ENCODE results near the gene S100B.
"Not testable (repeated sequence)": the region's sequence is repeated elsewhere in the genome, so short reads cannot be mapped to it uniquely, and the experiment has no call there.

The S100B gene

DNA sequence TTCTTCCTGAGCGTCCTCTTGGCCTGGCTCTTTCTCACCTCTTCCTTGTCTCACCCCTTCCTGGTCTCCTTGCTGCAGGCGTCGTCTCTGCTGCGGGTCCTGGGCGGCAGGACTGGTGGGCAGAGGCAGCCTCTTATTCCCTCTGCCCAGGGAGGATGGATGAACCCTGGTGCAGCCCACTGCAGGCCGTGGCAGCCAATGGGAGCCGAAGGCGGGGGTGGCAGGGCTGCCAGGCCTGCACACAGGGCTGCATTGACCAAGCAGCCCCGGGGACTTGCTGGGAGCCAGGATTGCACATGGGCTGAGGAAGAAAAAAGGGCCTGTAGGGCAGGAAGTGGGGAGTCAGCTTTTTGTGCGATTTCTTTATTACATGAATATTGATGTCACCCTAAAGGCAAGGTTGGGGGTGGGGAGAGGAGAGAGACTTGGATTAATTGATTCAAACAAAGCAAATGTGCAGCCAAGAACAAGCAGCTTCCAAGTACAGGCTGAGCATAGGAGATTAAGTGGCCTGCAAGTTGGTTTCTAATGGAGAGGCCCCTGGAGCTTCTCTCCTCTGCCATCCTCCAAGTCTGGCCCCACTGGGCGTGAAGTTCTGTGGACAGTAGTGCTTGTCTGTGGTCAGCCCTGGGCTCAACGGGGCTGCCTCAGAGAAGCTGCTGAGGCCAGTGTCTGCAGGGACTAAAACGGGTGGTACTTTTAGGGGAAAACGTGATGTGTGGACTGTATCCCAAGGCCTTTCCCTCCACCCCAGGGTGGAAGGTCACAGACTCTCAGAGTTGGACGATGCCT, at the start of gene S100B:
TSS of gene S100B (minus strand) at position 108 of the 792 bp plus-strand sequence. CDS start 2,667 bp downstream, outside the sequence.
- DNase-seq (ENCODE audit: low read depth in 3 of 3) = no peak

DNA sequence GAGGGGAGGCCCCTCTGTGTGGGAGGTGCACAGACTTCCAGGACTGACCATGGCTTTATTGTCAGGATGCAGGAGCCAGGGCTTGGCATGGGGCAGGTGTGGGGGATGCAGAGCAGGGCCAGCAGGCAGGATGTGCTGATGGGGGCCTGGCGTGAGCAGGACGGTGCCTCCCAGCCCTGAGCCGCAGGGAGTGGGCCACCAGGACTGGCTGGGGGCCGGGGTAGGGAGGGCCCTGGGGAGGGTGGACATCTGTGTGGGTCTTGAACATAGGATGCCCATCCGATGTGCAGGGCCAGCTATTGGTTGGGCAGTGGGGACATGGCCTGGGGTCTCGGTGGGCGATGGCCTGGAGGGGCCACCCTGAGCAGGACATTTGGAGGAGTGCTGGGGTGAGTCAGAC, 46.2 kb upstream of the S100B start:
- DNase-seq (ENCODE audit: low read depth in 3 of 3) = no peak

DNA sequence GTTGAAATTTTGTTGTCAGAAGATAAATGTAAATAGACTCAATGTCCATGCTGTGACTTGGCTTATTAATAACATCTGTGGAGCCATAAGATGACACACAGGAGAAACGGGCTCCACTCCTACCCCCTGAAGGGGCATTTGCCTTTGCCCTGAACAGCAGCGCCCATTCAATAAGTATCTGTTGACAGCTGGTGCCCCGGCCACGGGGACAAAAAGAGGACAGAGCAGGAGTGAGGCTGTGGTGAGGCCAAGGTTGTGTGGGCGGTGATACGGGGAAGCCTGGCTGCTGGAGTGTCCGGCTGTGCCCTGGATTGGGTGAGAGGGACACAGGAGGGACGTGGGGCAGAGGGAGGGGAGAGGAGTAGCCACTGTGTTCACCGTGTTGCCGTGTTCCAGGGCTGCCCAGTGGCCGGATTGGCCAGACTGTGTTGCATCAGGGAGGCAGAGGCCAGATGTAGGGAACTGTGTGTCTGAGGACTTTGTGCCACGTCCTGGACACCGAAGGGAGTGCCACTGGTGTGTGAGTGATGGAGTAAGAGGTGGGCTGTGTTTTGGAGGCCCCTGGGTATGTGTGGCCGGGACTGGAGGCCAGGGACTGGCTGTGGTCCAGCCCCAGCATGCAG, 45.7 kb upstream of the S100B start:
- no peak for DNase-seq (ENCODE audit: low read depth in 3 of 3)

DNA sequence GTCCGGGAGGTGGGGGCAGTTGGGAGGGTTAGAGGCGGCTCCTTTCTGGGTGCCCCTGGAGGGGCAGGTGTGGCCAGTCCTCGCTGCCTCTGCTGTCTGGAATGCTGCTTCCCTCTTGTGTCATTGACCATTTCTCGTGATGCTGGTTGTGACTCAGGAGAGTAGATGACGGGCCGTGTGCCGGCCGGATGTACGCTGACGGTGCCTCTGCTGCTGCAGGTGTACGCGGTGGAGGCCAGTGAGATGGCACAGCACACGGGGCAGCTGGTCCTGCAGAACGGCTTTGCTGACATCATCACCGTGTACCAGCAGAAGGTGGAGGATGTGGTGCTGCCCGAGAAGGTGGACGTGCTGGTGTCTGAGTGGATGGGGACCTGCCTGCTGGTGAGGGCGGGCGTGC, 44.5 kb upstream of the S100B start:
- DNase-seq (ENCODE audit: low read depth in 3 of 3) = no peak

DNA sequence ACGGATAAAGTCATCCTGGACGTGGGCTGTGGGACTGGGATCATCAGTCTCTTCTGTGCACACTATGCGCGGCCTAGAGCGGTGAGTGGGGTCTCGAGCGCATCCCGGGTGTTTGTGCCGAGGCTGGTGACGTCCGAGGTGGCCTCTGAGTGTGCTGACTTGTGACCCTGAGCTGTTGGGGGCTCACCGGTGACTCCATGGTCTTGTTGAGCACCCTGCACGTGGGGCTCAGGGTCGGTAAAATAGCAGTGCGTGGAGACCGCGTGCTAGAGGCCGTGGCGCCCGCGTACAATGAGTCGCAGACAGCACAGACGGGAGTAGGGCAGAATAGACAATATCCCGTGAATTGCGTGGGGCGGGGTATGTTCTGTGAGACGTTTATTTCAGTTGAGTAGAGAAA, 43.7 kb upstream of the S100B start:
- no peak for DNase-seq (ENCODE audit: low read depth in 3 of 3)

DNA sequence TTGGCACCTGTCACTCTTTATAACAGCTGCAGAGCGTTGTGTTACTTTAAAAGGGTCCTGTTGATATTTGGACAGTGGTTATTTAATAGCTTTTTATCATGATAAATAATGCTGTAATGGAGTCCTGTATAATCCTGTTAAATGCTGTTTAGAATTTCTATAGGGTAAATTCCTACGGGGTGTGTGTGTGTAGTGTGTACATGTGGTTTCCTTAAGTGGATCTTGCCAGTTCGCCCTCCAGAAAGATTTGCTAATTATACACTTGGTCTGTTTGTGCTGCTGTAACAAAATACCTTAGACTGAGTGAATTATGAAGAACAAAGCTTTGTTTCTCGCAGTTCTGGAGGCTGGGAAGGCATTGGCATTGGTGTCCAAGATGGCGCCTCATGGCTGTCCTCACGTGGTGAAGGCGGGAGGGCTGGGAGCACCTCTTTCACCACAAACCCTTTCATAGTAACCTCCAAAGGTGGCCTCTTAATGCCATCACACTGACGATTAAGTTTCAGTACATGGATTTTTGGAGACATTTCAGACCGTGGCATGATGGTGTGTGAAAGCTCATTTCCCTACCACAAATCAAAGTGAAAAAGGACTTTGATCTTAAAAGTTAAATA, 41.8 kb upstream of the S100B start:
- no peak for DNase-seq (ENCODE audit: low read depth in 3 of 3)

DNA sequence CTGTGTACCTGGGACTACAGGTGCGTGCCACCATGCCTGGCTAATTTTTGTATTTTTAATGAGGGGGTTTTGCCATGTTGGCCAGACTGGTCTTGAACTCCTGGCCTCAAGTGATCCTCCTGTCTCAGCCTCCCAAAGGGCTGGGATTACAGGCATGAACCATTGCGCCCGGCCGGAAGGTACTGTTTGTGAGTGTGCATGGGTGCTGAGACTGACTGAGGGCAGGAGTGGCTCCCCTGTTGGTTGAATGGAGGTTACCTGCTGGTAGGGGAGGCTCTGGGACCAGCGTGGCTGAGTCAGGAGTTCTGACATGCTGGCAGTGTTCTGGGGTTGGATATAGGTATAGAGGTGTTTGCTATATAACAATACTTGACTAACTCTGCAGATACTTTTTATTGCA, 41.0 kb upstream of the S100B start:
- no peak for DNase-seq (ENCODE audit: low read depth in 3 of 3)

DNA sequence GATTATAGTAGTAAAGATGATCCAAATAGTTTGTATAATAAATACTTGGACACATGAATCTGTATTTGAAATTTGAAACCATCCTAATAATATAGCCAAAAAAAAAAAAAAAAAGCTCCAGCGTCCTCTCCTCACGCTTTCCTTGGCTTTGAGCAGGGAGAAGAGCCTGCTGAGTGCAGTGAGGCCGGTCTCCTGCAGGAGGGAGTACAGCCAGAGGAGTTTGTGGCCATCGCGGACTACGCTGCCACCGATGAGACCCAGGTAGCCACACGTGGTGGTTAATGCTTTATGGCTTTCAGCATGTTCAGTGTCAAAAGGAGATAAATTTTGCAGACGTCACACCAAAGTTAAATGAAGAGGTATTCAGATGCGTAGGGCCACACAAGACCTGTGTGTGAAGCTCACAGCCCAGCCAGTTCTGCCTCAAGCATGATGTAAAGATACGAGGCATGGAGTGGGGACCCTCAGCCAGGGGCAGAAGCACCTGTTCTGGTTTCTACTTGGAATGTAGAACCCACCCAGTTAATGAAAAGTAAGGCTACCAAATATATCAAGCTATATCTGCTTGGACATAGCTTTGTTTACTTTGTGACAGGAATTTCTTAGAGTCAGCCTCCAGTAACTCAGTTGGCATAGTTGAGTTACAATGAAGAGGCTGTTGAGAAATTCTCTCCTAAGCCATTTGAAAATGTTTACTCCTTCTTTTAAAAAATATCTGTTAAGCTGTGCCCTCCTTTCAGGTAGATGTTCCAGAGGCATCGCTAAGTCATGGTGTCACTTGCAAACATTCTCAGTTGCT, 38.7 kb upstream of the S100B start:
- DNase-seq (ENCODE audit: low read depth in 3 of 3) = no peak

DNA sequence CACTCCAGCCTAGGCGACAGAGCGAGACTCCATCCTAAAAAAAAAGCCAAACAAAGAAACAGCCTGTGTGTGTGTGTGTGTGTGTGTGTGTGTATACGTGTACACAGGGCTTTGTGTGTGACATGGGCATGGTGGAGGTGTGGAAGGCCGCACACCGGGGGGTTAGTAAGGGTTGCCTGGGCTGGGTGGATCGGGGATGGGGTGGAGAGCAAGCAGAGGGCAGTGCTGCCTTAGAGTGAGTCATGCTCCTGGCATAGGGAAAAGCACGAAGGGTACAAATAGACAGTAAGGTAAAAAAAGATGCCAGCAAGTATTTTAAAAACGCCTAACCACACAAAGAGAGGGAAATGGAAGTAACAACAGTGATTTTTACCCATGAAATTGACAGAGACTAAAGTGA, 36.8 kb upstream of the S100B start:
- no peak for DNase-seq (ENCODE audit: low read depth in 3 of 3)

DNA sequence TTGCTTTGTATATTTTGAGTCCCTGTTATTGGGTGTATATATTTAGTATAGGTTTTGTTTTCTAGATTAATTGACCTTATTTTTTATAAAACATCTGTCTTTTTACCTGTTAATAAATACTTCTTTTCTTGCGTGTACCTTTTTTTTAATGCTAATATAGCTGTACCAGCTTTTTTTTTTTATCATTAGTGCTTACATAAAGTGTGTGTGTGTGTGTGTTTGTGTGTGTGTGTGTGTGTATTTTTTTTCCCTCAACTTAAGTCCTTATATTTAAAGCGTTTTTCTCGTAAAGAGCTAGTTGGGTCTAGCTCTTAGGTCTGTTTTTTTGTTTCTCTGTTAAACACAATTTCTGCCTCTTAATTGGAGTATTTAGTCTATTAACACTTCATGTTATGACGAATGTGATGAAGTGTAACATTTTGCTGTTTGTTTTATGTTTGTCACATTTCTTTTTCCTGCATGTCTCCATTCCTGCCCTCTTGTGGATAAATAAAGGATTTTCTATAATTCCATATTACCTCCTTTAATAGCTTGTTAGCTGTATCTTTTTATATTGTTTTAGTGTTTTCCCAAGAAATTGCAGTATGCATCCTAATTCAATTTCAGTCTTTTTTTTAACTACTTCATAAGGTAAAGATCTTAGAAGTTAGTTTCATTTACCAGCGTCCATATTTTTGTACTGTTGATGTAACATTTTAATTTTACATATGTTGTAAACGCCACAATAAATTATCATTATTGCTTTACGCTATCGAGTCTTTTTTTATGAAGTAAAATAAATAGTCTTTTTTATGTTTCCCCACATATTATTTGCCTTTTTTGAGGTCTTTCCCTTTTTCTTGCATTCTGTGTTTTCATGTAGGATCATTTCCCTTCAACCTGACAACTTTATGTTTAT, 34.9 kb upstream of the S100B start:
- no peak for DNase-seq (ENCODE audit: low read depth in 3 of 3)

DNA sequence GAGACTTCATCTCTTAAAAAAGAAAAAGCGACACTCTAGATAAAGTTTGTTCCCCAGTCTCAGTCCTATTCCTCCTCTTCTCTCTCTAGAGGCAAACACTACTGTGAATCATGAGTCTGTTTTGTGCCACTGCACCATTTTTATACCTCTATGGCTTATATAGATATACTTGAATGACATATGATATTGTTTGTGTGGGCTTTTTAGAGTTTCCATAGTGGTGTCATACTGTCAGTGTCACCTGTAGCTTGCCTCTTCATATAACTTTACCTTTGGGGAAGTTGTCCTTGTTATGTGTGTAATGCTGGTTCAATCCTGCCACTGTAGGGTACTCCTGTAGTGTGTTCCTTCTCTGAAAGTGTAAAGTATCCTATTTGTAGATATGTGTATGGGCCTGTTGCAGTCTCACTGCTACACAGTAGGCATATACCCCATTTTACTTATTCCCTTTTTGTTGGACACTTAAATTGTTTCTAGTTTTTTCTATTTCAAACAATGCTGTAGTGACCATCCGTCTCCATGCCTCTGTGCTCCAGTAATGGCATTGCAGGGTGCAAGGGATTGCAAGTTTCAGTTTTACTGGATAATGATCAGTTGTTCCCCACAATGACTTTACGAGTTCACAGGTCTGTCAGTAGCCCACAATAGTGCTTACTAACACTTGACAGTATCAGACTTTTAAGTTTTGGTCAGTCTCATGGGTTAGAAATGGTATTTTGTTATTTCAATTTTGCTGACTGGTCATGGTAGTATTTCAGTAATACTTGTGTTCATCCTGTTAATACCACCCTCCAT, 33.3 kb upstream of the S100B start:
- no peak for DNase-seq (ENCODE audit: low read depth in 3 of 3)

DNA sequence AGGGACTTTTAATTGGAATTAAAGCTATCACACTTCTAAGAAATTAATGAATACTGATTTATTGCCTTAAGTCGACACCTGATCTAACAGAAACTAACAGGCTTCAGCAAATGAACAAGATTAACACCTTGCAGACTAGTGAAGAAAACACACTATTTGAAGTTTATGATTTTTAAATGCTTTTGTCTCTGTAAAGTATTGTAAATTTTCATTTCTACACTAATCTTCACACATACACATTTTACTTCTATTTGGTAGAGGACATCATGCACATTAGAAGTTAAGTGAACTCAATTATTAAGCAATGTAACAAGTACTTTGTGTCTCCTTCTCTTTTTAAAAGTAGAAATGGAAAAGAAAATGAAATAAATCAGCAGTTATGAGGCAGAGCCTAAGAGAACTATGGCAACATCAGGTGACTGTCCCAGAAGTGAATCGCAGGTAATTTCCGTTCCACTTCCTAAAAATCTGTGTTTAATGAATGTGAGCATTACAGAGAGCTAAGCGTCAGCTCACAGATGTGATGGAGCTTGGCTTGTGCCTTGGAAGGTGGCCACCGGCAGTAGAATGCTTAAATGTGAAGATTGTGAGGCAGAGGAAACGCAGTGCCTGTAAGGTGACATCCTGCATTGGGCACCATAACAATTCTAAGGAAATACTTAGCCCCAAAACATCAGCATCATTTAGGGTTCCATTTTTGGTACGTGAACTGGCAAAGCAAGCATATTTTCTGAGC, 31.8 kb upstream of the S100B start:
- no peak for DNase-seq (ENCODE audit: low read depth in 3 of 3)

DNA sequence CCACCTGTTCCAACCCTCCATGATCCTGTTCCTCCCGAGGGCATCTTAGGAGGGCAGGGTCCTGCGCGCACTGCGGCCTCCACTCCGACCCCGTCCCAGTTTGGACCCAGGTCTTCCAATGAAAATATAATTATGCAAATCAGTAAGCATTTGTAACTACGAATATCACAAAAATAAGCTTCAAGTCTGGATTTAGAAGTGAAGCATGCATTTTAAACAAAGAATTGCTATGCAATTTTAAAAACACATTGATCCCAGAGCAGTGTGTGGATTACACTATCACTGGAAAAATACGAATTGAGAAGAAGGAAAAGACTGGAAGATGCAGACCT, 31.3 kb upstream of the S100B start:
- no peak for DNase-seq (ENCODE audit: low read depth in 3 of 3)

DNA sequence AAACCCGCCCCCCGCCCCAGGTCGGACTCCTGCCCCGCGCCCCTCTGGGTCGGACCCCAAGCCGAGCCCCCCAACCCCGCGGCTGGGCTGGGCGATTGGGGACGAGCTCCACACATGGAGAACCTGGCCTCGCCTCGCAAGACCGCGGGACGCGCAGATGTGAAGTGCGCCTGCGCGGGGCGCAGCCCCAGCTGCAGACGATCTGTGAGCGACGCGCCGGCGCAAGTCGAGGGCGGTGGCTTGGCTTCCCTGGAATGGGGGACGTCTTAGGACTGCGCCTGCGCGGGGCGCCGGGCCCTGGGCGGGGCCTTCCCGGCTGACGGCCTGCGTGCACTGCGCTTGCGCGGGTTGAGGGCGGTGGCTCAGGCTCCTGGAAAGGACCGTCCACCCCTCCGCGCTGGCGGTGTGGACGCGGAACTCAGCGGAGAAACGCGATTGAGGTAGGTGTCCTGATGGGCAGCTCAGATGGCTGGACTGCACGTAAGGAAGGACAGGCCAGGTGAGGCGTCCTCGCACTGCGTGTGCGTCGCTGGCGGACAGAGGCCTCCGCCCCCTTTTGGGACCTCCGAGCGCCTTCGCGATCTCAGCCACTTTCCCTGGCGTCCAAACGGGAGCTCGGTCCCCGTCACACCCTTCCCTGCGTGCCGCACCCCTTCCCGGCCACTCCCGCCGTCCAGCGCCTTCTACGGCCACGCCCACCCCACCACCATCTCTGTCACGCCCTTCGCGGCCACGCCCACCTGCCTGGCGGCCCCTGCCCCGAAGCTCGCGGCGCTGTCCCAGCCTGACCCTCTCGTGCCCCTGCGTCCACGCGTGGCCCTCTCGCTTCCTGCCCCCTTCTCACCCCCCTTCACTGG, 30.7 kb upstream of the S100B start, which contains the start of gene PRMT2:
TSS of gene PRMT2 (plus strand) at position 351 of the 857 bp plus-strand sequence. CDS start 1,278 bp downstream, outside the sequence.
- DNase-seq (ENCODE audit: low read depth in 3 of 3) = peak; percentile 94 to 95 (median 95)

DNA sequence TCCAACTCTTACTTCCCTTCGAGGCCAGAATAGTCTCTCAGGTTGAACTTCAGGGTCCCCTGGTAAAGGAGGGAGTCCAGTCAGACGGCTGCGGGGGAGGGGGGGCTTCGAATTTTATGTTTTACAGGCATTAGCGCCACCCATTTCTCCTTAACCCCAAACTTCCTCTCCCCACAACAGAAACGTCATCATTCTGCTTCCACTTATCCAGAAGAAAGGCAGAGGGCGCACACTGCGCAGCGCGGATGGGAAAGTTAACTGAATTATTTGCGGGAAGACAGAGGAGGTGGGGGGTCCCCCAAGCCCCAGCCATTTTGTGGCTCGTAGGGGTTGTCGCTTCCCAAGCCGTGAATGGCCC, 30.1 kb upstream of the S100B start:
- peak in 2 of 3 experiments; percentile 25 to 43 for DNase-seq (ENCODE audit: low read depth in 3 of 3)

DNA sequence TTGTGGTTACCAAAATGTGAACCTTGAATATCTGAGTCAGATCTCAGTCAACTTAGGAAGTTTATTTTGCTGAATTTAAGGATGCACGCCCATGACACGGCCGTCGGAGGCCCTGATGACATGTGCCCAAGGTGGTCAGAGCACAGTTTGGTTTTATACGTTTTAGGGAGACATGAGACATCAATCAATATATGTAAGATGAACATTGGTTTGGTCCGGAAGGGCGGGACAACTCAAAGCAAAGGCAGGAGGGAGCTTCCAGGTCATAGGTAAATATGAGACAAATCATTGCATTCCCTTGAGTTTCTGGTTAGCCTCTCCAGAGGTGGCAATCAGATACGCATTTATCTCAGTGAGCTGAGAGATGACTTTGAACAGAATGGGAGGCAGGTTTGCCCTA, 29.5 kb upstream of the S100B start:
- DNase-seq (ENCODE audit: low read depth in 3 of 3) = no peak

DNA sequence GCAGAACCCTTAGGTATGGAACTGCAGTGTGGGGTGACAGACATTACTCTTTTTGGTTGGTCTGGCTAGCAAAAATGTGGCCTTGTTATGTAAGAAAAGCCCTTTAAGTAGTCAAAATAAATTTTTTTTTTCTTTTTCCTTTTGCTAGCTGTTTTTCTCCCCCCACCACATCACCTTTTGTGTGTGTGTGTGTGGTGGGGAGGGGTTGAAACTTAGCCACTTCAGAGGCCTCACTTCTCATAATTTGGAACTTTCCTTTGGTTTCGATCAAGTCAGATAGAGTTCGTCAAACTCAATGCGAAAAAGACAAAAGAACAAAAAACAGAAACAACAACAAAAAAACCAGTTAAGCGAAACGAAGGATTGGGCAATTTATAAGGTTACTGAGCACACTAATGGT, 28.7 kb upstream of the S100B start:
- no peak for DNase-seq (ENCODE audit: low read depth in 3 of 3)

DNA sequence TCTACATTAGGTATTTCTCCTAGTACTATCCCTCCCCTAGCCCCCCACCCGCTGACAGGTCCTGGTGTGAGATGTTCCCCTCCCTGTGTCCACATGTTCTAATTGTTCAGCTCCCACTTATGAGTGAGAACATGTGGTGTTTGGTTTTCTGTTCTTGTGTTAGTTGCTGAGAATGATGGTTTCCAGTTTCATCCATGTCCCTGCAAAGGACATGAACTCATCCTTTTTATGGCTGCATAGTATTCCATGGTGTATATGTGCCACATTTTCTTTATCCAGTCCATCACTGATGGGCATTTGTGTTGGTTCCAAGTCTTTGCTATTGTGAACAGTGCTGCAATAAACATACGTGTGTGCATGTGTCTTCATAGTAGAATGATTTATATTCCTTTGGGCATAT, 26.0 kb upstream of the S100B start:
- DNase-seq (ENCODE audit: low read depth in 3 of 3) = not testable (repeated sequence)

DNA sequence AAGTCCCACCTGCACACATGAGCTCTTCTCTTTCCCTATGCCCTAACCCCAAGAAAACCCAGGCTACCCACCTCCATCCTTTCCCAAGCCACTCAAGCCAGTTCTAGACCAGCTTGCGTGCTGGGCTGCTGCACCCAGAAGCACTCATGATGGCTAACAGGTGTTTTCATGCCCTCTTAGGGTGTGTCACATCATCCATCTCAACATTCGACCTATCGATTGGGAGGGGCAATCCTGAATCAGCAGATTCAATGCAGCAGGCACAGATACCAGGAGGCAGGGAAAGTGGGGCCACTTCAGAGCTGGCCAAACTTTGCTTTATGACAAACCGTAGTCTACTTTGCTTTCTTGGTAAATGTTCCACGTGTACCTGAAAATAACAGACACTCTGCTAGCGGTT, 24.0 kb upstream of the S100B start:
- no peak for DNase-seq (ENCODE audit: low read depth in 3 of 3)

Data from stimulated activated CD4-positive, alpha-beta T cell treated with anti-CD3 and anti-CD28 coated beads, TNF-alpha, amount 100 ng/mL, for 24 hours (primary cell).